Liver (tissue), 3 donors: Measurements from ENCODE around the gene ZNF831.

Experiments
- ATF3 ChIP-seq: IDR thresholded peaks from 2 replicates; pipeline ENCODE4 v1.6.1; 2016; ENCODE audit warnings: antibody characterized with exemption
- CTCF ChIP-seq: fragments of 150-350 bp; IDR thresholded peaks from 2 replicates; pipeline ENCODE4 v1.5.1; 2017; ENCODE audit warnings: improper control_type of control experiment, low read depth, low read length; ENCODE audit not compliant: missing input control
- MAX ChIP-seq: IDR thresholded peaks from 2 replicates; pipeline ENCODE4 v1.6.1; 2016; ENCODE audit warnings: antibody characterized with exemption
- ZBTB33 ChIP-seq: IDR thresholded peaks from 2 replicates; pipeline ENCODE4 v1.6.1; 2016; ENCODE audit warnings: antibody characterized with exemption
- donor health status: healthy.
- donor health status: healthy.

GRCh38 chr20:59269411-59270025 lies 105.9 kb downstream of the ZNF831 start:
- TF ChIP-seq CTCF (no peak), MAX (no peak), ATF3 (no peak), ZBTB33 (no peak)
